NCI-H1930 (cell line): ENCODE measurements around the gene CPNE8.
"Not testable (repeated sequence)": the region's sequence is repeated elsewhere in the genome, so short reads cannot be mapped to it uniquely, and the experiment has no call there.

Experiments used
- DNase-seq, 2 experiments: peaks; one replicate each; lab custom pipeline; 2025; lab: John Stamatoyannopoulos, UW

CPNE8 gene

DNA sequence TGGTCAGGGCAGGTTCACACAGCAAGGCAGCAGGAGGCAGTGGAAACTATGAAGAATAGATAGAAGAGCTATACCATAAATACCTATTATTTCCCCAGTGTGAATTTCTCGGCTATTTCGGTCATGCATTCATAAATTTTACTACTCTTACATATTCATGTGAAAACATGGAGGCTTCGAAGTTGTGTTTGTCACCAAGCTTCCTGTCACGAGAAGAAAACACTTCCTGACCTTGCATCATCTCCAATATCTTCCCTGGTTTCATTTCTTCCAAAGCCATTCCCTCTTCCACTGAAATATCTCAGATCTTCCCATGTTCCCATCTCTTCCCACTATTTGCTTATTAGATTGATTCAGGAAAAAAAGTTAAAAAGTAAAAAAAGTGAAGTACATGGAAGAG, 80.4 kb downstream of the CPNE8 start:
- no peak for DNase-seq

- DNase-seq, result peak; percentile 85 to 88
These were observed 81.7 kb downstream of the CPNE8 start for GRCh38 chr12:38823738-38824137.

DNA sequence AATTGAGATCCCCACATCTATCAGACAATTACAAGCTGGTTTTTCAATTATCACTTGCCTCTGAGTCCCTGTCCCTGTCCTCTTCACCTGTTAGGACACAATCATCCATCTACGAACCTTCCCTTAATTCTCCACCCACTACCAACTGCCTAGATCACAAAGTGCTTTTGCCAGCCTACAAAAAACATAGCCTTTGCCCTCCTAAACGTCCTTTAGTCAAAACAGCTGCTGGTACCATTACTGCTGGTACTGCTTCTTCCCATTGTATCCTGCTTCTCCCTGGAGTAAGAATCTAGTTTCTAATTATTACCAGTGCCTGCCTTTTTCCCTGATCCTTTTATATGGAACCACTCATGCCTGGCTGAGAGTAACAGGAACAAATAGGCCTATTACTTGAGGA, 82.1 kb downstream of the CPNE8 start:
- DNase-seq, result peak in 1 of 2 experiments; percentile 88

DNA sequence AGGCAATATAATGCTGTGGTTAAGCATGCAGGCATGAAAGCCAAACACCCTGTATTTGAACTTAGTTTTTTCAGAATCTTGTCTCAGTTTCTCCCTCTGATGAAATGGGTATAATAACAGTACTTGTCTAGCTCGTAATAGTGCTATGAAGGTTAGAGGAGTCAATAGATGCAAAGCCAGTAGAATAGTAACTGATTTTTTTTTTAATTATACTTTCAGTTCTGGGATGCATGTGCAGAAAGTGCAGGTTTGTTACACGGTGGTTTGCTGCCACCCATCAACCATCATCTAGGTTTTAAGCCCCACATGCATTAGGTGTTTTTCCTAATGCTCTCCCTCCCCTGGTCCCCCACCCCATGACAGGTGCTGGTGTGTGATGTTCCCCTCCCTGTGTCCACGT, 87.4 kb downstream of the CPNE8 start:
- DNase-seq, result no peak

DNA sequence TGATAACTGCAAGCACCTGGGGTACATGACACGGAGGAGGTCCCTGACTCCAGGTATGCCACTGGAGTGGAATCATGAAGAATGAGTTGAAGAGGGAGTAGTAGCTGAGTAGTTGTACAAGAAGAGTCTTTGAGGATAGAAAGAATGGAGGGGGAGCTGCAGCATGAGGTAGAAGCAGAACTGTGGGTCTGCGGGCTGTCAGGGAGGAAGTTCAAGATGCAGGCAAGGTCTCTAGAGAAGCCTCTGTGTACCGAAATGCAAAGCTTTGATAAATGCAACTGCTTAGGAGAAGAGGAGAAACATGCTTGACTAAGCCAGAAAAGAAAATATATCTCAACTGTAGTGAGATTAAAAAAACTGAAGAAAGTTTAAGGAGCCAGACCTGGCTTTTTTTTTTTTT, 91.5 kb downstream of the CPNE8 start:
- no peak for DNase-seq

GRCh38 chr12:38811814-38812356, 93.5 kb downstream of the CPNE8 start:
- DNase-seq, result no peak

GRCh38 chr12:38809832-38810231, 95.6 kb downstream of the CPNE8 start:
- DNase-seq, result no peak

DNA sequence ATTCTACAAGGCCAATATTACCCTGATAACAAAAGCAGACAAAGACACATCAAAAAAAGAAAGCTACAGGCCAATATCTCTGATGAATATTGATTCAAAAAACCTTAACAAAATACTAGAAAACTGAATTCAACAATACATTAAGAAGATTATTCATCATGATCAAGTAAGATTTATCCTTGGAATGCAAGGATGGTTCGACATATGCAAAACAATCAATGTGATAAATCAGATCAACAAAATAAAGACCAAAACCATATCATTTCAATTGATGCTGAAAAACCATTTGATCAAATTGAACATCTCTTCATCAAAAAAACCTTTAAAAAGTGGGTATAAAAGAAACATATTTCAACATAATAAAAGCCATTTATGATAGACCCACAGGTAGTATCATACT, 117.3 kb downstream of the CPNE8 start:
- no peak for DNase-seq

DNA sequence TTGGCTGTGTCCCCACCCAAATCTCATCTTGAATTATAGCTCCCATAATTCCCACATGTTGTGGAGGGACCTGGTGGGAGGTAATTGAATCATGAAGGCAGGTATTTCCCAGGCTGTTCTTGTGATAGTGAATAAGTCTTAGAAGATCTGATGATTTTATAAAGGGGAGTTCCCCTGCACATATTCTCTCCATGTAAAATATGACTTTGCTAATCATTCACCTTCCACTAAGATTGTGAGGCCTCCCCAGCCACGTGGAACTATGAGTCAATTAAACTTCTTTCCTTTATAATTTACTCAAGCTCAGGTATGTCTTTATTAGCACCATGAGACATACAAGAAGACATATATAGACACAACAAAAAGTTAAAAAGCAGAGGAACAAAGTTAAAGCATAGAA, 120.0 kb downstream of the CPNE8 start:
- no peak for DNase-seq

DNA sequence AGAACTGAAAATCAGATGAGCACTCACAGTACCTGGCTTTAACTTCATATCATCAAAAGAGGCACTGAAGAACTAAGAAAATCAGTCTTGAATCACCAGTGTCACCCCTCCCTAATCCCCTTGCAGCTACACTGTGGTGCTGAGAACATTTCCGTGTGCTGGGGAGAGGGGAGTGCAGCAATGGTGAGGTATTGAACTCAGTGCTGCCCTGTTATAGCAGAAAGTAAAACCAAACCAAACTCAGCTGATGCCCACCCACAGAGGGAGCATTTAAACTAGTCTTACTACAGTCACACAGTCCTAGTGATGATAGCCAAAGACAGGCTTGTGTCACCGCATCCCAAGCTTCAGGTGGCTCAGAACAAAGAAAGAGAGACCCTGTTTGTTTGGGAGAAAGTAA, 122.1 kb downstream of the CPNE8 start:
- no peak for DNase-seq

DNA sequence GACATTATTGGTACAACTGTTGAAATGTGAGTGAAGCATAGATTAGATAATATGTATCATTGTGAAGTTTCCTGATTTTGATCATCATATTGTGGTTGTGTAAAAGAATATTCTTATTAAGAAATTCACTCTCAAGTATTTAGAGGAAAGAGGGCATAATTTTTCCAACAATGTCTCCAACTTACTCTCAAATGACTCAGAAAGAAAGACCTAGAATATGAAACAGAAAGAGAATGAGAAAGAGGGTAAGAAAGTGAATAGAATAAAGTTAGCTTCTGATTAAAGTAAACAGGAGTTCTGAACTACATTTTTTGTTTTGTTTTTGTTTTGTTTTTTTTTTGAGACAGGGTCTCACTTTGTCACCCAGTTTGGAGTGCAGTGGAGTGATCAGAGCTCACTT, 123.0 kb downstream of the CPNE8 start:
- no peak for DNase-seq

GRCh38 chr12:38776647-38777046, 128.7 kb downstream of the CPNE8 start:
- no peak for DNase-seq

DNA sequence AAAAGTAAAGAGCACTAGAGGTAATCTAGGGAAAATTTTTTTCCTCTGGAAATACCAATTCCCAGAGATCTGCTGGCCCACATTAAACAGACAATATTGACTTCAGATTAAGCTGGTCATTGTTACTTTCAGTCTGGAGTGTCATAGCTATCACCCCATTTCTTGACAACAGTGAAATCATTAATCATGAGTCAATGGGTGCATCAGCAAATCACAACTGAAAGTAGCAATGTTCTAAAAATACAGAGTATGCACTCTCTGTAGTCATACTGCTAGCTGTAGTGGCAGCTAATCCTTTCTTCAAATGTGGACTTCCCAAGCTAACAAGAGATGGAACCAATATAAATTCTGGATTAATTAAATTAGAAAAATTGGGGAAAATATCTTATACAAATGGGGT, 129.9 kb downstream of the CPNE8 start:
- DNase-seq, result no peak

DNA sequence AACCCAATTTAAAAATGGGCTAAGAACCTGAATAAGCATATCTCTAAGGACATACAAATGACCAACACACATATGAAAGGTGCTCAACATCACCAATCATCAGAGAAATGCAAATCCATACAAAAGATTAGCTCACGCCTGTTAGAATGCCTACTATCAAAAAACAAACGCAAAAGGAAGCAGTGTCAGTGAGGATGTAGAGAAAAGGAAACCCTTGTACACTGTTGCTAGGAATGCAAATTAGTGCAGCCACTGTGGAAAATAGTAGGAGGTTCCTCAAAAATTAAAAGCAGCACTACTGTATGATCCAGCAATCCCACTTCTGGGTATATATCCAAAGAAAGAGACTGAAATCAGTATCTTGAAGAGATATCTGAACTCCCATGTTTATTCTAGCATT, 133.0 kb downstream of the CPNE8 start:
- DNase-seq, result no peak

- DNase-seq, result no peak
These were observed 133.5 kb downstream of the CPNE8 start for GRCh38 chr12:38771871-38772270.

DNA sequence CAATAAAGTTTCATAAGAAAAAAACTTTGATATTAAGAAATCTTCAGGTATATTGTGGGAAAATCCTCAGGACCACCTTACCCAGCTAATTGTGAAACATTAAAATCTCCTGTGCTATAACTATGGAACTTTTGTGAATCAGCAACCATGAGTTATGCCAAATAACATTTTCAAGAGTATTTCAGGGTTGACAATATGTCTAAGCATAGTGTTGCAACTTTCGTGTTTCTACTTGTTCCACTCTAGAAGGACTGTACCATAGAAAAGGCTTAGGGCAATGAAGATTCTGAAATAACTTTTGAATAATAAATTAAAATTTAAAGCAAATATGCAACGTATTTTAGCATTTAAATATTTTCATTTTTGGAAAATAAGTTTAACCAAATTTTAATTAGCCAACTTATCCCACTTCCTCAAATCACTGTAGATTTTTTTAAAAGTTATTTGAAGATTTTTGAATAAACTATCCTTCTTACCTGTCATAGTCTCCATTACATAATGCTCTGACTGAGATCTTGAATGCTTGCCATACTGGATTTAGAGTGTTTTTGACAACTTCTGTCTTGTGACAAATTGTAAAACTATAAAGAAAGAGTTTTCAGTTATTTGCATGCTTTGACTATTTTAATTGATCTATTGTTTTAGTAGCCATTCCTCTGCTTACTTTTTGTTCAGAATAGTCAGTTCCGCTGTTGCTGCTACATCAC, 143.6 kb downstream of the CPNE8 start:
- DNase-seq, result no peak

DNA sequence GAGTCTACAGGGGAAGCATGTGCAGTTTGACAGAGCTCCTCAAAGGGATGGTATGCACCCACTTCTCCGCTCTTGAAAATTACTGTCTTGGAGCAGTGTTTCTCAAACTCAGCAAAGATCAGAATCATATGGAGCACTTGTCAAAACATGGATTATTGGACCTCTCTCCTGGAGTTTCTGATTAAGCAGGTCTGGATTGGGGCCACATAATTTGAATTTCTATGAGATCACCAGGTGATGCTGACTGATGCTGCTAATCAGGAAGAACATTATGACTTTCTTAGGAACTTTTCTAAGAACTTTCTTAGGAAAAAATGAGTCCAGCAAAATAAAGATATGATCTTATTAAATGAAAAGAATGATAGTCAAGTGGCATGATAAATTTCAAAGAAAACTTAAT, 144.3 kb downstream of the CPNE8 start:
- DNase-seq, result no peak

- no peak for DNase-seq
These were observed 145.8 kb downstream of the CPNE8 start for GRCh38 chr12:38759621-38760020.

DNA sequence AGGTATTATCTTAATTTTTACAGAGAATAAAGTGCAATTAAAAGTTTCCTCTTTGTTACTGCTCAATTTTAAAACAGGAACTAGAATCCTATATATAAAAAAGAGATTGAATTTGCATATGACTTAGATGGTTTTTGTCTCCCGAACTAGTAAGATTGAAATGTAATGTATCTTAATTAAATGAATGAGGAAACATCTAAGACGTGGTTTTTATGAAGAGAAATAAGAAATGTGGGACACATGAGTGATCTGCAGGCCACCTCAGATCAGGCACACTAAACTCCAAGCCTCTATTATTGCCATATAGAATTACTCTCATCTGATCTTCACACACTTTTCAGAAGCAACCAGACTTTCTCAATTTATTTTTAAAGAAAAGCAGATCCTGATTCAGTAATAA, 158.6 kb downstream of the CPNE8 start:
- no peak for DNase-seq

- no peak for DNase-seq
These were observed 159.8 kb downstream of the CPNE8 start for GRCh38 chr12:38745601-38746000.

- no peak for DNase-seq
These were observed 161.3 kb downstream of the CPNE8 start for GRCh38 chr12:38744041-38744440.

DNA sequence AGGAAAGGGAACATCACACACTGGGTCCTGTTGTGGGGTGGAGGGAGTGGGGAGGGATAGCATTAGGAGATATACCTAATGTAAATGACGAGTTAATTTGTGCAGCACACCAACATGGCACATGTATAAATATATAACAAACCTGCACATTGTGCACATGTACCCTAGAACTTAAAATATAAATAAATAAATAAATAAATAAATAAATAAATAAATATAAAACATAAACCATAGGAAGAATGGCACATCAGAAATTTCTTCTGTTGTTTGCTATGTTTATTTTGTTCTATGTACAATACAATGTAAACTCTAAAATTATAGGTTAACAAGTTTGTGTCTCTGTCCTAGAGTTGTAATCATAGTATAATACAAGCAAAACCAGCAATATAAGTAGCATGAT, 162.9 kb downstream of the CPNE8 start:
- DNase-seq, result not testable (repeated sequence)

DNA sequence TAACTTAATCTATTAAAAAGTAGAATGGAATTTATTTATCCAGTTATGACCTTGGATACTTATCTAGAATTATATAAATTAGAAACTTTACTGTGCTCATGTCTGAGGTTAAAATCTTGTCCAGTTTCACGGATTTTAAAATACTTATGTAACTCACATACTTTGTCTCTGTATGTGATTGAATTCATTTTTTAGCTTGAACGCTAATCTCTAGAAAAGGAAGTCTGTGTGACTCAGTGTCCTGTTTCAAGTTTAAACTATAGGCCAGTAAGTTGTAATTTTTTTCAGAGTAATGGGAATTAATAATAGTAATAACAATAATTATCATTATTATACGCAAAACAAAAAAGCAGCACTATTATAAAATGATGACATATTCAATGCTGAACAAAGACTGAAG, 168.6 kb downstream of the CPNE8 start:
- DNase-seq, result no peak

DNA sequence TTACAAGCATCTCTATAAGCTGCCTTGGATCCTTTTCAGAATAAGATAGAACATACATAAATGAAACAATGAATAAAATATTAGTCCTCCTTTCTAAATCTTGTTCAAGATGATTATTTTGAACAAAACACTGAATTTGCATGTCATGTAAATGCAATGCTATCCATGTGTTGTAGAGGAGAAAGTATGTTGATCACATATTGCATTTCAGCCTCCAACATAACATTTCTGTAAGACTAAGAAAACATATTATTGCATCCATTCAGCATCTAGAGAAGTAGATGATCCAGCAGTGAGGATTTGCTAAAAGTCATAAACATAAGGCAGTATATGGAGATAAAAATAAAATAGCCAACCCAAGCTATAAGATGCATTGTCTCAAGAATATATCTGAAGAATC, 172.6 kb downstream of the CPNE8 start:
- no peak for DNase-seq
